Activated CD4-positive, alpha-beta T cell treated with anti-CD3 and anti-CD28 coated beads, Interleukin-2, amount 10 ng/mL, durations not matched to agents 24 days and 14 days (primary cell): ENCODE results near the gene TNNI3K. TPM values are rescaled to one million over a fixed set of nuclear protein-coding genes. Genes with fewer than 3 reads are reported as not detected.

Experiments used
- DNase-seq: peaks from one replicate; pipeline ENCODE4 v3.0.0; 2022
- H3K27ac Mint-ChIP-seq: one replicate; pipeline ENCODE4 v1.8.0; 2022; ENCODE audit warnings: mild to moderate bottlenecking, mixed read lengths
- H3K27me3 Mint-ChIP-seq: one replicate; pipeline ENCODE4 v1.8.0; 2022; ENCODE audit warnings: mixed read lengths
- H3K36me3 Mint-ChIP-seq: one replicate; pipeline ENCODE4 v1.8.0; 2022; ENCODE audit warnings: low read depth, mild to moderate bottlenecking, mixed read lengths
- H3K4me1 Mint-ChIP-seq: one replicate; pipeline ENCODE4 v1.8.0; 2021; ENCODE audit warnings: mixed read lengths
- H3K4me3 Mint-ChIP-seq: one replicate; pipeline ENCODE4 v1.8.0; 2022; ENCODE audit warnings: mild to moderate bottlenecking, moderate library complexity, mixed read lengths
- H3K9me3 Mint-ChIP-seq: one replicate; pipeline ENCODE4 v1.8.0; 2021; ENCODE audit warnings: mixed read lengths
- intact Hi-C: fragments of 100-400 bp; cut with micrococcal nuclease; formaldehyde crosslinking; loops from one replicate; pipeline ENCODE4 v1.15.1; 2023
- total RNA-seq: library from RNA; stranded (reverse); gene quantifications from 2 replicates; pipeline ENCODE4 v1.2.3, GENCODE V29; 2022

Gene TNNI3K, protein sequence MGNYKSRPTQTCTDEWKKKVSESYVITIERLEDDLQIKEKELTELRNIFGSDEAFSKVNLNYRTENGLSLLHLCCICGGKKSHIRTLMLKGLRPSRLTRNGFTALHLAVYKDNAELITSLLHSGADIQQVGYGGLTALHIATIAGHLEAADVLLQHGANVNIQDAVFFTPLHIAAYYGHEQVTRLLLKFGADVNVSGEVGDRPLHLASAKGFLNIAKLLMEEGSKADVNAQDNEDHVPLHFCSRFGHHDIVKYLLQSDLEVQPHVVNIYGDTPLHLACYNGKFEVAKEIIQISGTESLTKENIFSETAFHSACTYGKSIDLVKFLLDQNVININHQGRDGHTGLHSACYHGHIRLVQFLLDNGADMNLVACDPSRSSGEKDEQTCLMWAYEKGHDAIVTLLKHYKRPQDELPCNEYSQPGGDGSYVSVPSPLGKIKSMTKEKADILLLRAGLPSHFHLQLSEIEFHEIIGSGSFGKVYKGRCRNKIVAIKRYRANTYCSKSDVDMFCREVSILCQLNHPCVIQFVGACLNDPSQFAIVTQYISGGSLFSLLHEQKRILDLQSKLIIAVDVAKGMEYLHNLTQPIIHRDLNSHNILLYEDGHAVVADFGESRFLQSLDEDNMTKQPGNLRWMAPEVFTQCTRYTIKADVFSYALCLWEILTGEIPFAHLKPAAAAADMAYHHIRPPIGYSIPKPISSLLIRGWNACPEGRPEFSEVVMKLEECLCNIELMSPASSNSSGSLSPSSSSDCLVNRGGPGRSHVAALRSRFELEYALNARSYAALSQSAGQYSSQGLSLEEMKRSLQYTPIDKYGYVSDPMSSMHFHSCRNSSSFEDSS
- total RNA-seq, result not detected in 2 replicates

DNA sequence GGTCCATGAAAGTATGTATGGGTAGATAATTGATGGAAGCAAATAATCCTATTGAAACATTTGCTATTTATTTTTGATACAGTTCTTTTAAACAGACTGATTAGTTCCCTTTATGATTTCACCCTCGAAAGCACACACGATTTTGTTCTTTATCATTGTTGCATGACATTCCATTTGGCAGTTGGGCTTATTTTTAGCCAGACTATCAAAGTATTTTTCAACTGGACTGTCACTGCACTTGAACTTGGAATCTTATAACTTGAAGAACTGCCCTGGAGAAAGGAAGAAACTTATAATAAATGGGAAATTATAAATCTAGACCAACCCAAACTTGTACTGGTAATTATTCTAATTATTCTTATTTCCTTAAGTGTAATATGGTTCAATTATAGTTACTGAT lies at the start of gene TNNI3K:
Gene TNNI3K, plus strand, starts transcription at position 235 of the 400 bp plus-strand sequence. Its CDS starts 65 bp downstream, at position 300.
- Mint-ChIP-seq H3K27me3 (no peaks in the 10 kb centered on the region), H3K4me1 (no peaks in the 10 kb centered on the region), H3K27ac (no peak within 1 kb of the TSS), H3K36me3 (no peaks in the 10 kb centered on the region), H3K9me3 (no peaks in the 10 kb centered on the region), H3K4me3 (no peak within 1 kb of the TSS)
- no peak for DNase-seq
- intact Hi-C loops, result no loop called here

DNA sequence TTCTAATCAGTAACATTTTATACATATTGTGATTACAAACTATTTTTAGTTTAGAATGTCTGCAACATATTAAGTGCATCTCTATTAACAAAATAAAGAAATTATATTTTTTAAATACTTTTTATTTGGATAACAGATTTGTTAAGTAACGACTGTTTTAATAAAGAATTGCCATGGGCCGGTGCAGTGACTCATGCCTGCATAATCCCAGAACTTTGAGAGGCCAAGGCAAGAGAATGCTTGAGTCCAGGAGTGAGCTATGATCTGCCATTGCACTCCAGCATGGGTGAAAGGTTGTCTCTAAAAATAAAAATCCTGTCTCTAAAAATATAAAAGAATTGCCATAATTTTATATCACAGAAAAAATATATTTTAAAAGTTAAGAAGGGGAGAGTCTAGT lies 41.3 kb upstream of the TNNI3K start:
- Mint-ChIP-seq H3K36me3 (peaks cover 2% of the 10 kb centered on the region), H3K27me3 (peaks cover 5% of the 10 kb centered on the region), H3K4me3 (no peak overlapping the region), H3K9me3 (no peaks in the 10 kb centered on the region), H3K4me1 (peaks cover 15% of the 10 kb centered on the region), H3K27ac (no peak overlapping the region)
- no peak for DNase-seq
- intact Hi-C loops, result no loop called here

DNA sequence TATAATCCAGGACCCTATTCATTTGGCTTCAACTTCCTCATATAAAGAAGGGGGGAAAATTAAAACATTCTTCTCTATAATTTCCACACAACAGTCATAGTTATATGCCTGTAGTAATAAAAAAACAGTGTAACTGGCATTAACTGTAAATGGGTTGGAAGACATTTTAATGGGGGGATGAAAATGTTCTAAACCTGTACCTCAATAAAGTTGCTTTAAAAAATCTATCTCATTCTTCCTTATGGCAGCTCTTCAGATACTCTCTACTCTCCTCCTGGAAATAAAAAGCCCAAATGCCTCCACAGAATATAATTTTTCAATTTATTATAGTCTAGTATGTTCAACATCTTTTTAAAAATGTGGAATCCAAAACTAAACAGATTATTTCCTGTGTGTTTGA lies 39.8 kb upstream of the TNNI3K start:
- H3K36me3 Mint-ChIP-seq, result peaks cover 4% of the 10 kb centered on the region
- H3K9me3 Mint-ChIP-seq, result no peaks in the 10 kb centered on the region

DNA sequence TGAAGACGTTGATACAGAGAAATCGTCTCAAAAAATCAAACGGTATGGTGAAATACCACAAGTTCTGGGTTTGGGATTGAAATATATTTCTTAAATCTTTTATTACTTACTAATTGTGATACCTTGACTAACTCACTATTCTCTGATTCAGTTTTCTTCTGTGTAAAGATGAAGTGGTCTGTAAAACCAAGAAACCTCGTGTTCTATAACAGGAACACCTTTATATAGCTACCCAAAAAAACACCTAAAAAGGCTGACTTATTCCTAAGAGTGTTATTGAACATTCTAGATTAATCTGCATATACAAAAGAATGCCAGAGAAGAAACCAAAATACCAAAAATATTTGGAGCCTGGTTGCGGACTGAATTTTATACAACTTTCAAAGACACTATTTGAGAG lies 37.9 kb upstream of the TNNI3K start:
- H3K9me3 Mint-ChIP-seq, result no peaks in the 10 kb centered on the region
- peaks cover 12% of the 10 kb centered on the region for H3K36me3 Mint-ChIP-seq
- H3K4me1 Mint-ChIP-seq, result peaks cover 19% of the 10 kb centered on the region
- DNase-seq, result no peak
- H3K27me3 Mint-ChIP-seq, result peaks cover 5% of the 10 kb centered on the region
- intact Hi-C loops, result no loop called here
- peak overlapping the region; percentile 89 for H3K4me3 Mint-ChIP-seq
- peak overlapping the region; percentile 93 for H3K27ac Mint-ChIP-seq

More for the DNA sequence above, 39.8 kb upstream of the TNNI3K start:
- Mint-ChIP-seq H3K27me3 (peaks cover 5% of the 10 kb centered on the region), H3K27ac (no peak overlapping the region), H3K4me1 (peaks cover 19% of the 10 kb centered on the region), H3K4me3 (no peak overlapping the region)
- intact Hi-C loops, result no loop called here
- no peak for DNase-seq

DNA sequence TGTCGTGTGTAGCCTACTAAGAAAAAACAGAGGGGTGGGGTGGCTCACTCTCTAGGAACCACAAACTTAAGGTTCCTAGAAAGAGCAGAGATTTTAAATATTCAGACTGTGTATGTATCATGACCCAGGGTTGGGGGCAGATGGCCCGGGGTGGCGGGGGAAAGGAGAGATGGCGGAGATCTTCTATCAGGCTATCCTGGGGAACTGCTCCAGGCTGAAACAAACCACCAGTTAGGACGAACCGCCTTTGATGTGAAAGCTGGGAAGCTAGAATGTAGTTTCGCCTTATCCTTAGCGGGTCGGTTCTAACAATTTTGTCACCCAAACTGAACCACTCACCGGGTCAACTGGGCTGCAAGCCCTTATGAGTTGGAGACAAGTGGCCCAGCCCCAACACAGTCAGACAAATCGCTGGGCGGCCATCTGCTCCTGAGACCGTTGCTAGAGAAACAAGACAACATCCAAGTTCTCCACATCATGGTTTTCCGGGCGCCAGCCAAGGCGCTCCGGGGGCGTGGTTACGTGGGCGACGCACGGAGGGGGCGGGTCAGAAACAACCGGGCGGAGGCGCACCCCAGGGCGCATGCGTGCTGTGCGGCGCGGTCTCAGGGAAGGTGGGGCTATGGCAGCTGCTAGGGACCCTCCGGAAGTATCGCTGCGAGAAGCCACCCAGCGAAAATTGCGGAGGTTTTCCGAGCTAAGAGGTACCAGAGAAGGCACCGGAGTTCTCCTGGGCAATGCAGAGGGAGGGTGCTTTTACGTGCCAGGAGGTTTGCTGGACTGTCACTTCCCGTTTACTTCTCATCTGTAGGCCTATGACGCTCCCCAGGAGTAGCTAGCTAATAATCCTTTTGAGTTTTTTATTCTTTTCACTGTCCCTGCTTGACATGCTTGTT lies 37.3 kb upstream of the TNNI3K start, which contains the start of the genes FPGT and LRRIQ3:
Gene FPGT, plus strand, starts transcription at position 586 of the 896 bp plus-strand sequence. Its CDS starts 37 bp downstream, at position 623.
Gene LRRIQ3, minus strand, starts transcription at position 520 of the 896 bp plus-strand sequence. CDS start 14,492 bp downstream, outside the sequence.
- H3K4me1 Mint-ChIP-seq, result peaks cover 19% of the 10 kb centered on the region
- intact Hi-C loops, result loop anchor here (2.0 kb wide), 1 partner anchor 535 kb away; the partner anchor contains the start of genes CRYZ and TYW3
- H3K9me3 Mint-ChIP-seq, result no peaks in the 10 kb centered on the region
- H3K27me3 Mint-ChIP-seq, result peaks cover 5% of the 10 kb centered on the region
- peaks cover 12% of the 10 kb centered on the region for H3K36me3 Mint-ChIP-seq
- peak within 1 kb of the TSS; percentile 93 for H3K27ac Mint-ChIP-seq
- H3K4me3 Mint-ChIP-seq, result peak within 1 kb of the TSS; percentile 89
- peak; percentile 99 for DNase-seq

DNA sequence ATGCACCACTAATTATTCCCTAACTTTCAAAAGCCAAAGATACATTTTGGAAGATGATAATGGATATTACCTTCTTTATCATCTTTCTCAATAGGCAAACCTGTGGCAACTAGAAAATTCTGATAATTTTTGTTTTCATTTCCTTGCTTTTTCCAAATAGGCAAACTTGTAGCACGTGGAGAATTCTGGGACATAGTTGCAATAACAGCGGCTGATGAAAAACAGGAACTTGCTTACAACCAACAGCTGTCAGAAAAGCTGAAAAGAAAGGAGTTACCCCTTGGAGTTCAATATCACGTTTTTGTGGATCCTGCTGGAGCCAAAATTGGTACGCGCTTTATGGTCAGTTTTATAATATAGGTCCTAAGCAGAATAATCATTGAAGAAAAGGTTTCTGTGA lies 35.7 kb upstream of the TNNI3K start:
- DNase-seq, result no peak
- H3K36me3 Mint-ChIP-seq, result peaks cover 14% of the 10 kb centered on the region
- intact Hi-C loops, result loop anchor here (2.0 kb wide), 1 partner anchor 533 kb away; the partner anchor contains the start of genes CRYZ and TYW3
- H3K4me1 Mint-ChIP-seq, result peaks cover 19% of the 10 kb centered on the region
- H3K27ac Mint-ChIP-seq, result no peak overlapping the region
- H3K27me3 Mint-ChIP-seq, result peaks cover 5% of the 10 kb centered on the region
- peak overlapping the region; percentile 89 for H3K4me3 Mint-ChIP-seq
- no peaks in the 10 kb centered on the region for H3K9me3 Mint-ChIP-seq

DNA sequence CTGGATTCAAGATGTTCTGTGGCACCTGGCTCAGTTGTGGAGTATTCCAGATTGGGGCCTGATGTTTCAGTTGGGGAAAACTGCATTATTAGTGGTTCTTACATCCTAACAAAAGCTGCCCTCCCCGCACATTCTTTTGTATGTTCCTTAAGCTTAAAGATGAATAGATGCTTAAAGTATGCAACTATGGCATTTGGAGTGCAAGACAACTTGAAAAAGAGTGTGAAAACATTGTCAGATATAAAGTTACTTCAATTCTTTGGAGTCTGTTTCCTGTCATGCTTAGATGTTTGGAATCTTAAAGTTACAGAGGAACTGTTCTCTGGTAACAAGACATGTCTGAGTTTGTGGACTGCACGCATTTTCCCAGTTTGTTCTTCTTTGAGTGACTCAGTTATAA lies 29.9 kb upstream of the TNNI3K start:
- no peak for DNase-seq
- intact Hi-C loops, result no loop called here
- no peak overlapping the region for H3K27ac Mint-ChIP-seq
- H3K4me1 Mint-ChIP-seq, result no peaks in the 10 kb centered on the region
- H3K27me3 Mint-ChIP-seq, result no peaks in the 10 kb centered on the region
- H3K9me3 Mint-ChIP-seq, result no peaks in the 10 kb centered on the region
- H3K4me3 Mint-ChIP-seq, result no peak overlapping the region
- peaks cover 14% of the 10 kb centered on the region for H3K36me3 Mint-ChIP-seq

DNA sequence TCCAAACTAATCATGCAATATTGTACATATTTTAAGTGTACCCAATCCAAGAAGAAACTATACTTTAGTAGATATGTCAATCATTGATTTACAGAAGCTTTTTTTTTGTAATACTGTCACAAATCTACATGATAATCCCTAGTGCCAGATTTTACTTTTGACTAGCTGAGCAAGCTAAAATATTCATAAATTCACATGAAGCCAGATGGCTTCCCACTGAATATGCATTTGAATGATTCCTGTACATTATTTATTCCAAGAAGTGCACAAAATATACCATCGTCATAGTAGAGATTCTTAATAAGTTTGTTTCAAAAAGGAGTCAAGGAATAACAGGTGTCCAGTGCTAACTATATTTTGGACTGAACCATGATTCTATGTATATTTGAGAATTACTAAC lies 20.0 kb upstream of the TNNI3K start:
- Mint-ChIP-seq H3K27ac (no peak overlapping the region), H3K36me3 (no peaks in the 10 kb centered on the region), H3K9me3 (no peaks in the 10 kb centered on the region), H3K4me1 (no peaks in the 10 kb centered on the region), H3K27me3 (no peaks in the 10 kb centered on the region), H3K4me3 (no peak overlapping the region)
- DNase-seq, result no peak
- intact Hi-C loops, result no loop called here

DNA sequence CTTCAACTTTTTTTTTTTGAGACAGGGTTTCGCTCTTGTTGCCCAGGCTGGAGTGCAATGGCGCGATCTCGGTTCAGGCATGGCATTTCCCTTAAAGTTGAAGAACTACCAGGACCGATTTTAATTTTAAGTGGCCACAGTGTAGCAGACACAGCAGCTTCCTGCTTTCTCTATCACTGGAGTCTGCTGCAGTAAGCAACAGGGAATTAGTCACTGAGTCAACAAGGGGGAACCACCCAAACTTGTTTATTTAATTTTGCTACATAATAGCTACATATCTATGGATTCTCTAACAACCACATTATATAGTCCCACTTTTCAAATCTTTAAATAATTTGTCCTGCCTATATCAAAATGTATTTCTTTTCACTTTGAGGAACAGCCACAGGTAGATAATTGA lies 12.5 kb upstream of the TNNI3K start:
- Mint-ChIP-seq H3K27ac (no peak overlapping the region), H3K27me3 (no peaks in the 10 kb centered on the region), H3K4me1 (no peaks in the 10 kb centered on the region), H3K36me3 (no peaks in the 10 kb centered on the region), H3K9me3 (peaks cover 3% of the 10 kb centered on the region), H3K4me3 (no peak overlapping the region)
- DNase-seq, result no peak
- intact Hi-C loops, result no loop called here

DNA sequence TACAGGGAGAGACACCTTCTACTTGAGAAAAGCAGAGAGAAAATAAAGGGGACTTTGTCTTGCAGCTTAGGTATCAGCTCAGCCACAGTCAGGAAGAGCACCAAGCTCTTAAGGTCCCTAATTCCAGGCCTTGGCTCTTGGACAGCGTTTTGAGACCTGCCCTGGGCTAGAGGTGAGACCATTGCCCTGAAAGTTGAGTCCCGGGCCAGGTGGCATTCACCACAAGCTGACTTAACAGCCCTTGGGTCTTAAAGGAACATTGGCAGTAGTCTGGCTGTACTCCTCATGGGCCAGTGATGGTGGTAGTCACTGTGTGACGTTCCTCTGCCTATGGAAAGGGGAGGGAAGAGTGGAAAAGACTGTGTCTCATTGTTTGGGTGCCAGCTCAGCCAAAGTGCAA lies 11.7 kb upstream of the TNNI3K start:
- H3K9me3 Mint-ChIP-seq, result peaks cover 3% of the 10 kb centered on the region
- H3K27me3 Mint-ChIP-seq, result no peaks in the 10 kb centered on the region
- H3K36me3 Mint-ChIP-seq, result no peaks in the 10 kb centered on the region
- DNase-seq, result no peak
- intact Hi-C loops, result no loop called here
- no peak overlapping the region for H3K27ac Mint-ChIP-seq
- H3K4me3 Mint-ChIP-seq, result no peak overlapping the region
- H3K4me1 Mint-ChIP-seq, result no peaks in the 10 kb centered on the region

DNA sequence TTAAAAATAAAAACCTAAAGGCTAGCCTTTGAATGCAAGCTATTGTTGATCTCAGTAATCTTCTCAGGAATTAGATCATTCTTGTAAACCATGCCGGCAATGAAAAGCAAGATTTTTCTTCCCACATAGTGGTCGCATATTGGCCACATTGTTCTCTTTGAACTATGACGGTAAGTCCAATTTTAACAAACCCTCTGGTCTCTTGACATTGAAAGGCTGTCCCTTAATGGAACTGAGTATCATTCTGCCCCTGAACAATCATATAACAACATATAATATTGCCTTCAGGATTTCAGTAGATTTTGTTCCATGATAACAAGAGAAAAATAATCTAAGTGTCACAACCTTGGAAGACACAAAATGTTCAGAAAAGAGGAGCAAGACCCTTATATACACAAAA lies 1.3 kb downstream of the TNNI3K start:
- Mint-ChIP-seq H3K27me3 (no peaks in the 10 kb centered on the region), H3K4me3 (no peak overlapping the region), H3K9me3 (no peaks in the 10 kb centered on the region), H3K4me1 (no peaks in the 10 kb centered on the region), H3K27ac (no peak overlapping the region), H3K36me3 (no peaks in the 10 kb centered on the region)
- DNase-seq, result no peak
- intact Hi-C loops, result no loop called here

DNA sequence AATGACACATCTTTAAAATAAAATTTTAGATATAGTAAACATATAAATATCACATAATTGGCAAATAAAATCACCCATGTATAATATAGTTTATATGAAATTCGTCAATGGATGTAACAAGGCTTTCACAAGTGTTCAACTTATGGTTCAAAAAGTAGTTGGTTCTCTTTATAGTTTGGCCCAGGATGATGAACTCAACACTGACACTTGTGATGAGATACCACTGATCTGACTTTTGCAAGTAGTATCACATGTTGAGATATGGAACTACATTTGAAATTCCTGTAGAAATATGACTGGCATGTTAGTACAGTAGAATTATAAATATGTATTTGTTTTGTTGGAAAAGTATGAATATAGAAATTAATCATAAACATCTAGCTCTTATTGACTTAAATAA lies 1.8 kb downstream of the TNNI3K start:
- Mint-ChIP-seq H3K36me3 (no peaks in the 10 kb centered on the region), H3K27ac (no peak overlapping the region), H3K9me3 (no peaks in the 10 kb centered on the region), H3K4me3 (no peak overlapping the region), H3K27me3 (no peaks in the 10 kb centered on the region), H3K4me1 (no peaks in the 10 kb centered on the region)
- intact Hi-C loops, result no loop called here
- no peak for DNase-seq

DNA sequence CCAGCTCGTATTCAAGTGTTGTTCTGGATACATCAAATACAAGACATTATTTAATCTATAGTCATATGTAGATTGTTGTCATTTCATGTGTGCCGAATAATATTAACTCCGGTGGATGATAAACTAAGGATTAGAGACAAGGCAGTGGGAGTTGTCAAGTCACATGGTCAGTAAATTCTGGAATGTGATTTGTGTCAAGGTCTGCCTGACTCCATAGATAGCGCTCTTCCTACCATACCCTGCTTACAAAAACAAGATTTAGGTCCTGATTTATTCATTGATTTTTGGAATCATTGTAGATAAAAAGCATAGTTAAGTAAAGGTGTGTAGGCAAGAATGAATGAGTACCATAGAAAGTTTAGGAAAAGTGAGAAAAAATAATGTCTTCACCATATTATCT lies 2.6 kb downstream of the TNNI3K start:
- Mint-ChIP-seq H3K9me3 (no peaks in the 10 kb centered on the region), H3K36me3 (no peaks in the 10 kb centered on the region), H3K27ac (no peak overlapping the region), H3K4me1 (no peaks in the 10 kb centered on the region), H3K4me3 (no peak overlapping the region), H3K27me3 (no peaks in the 10 kb centered on the region)
- intact Hi-C loops, result no loop called here
- DNase-seq, result no peak
